ENCODE measurements around the gene HPCA.

HPCA gene

DNA sequence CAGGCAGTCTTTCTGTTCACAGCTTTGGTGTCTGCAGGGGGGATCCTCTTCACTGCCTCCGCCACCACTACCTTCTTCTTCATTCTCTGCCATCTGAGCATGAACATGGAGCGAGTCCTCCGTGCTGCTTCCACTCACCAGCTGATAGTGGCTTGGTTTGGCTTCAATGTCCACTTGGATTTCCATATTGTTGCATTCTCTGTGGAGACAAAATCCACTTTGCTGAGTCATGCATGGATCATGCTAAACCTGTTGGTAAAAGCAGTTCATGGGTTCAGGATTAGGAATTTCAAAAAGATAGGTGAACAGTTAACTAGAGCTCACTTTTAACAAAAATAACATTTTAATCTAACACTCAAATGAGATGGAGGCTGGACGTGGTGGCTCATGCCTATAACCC lies 50.8 kb downstream of the HPCA start:
- no peak for DNase-seq (ENCODE audit: low spot score)

DNA sequence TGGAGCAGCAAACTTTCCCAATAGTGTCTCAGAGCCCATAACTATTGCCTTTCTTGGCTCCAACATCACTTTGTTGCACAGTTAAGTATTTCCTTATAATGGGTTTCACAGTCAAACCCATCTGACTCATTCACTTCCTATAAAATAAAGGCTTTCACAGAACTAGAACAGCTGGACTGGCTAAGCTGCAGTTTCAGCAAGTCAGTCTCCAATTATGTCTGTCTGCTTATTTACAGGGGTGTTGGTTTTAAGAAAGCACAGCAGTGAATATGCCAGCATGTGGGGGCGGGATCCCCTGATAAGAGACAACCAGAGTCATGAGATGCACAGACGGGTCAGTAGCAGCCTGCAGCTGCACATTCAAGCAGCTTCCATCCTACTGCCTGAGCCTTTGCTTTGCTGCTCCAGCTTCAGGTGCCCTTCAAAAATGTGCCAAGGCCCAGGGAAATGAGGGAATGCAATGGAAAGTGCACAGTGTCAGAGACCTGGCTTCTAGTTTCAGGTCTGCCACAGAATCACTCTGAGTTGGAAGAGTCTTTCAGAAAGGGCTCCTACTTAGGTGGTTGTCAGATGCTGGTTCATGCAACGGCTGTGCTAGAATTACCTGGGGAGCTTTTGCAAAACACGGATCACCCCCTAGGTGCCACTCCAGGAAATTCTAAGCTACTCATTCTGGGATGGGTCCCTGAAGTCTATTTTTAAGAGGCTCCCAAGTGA lies 53.5 kb downstream of the HPCA start:
- DNase-seq (ENCODE audit: low spot score) = peak; percentile 69

DNA sequence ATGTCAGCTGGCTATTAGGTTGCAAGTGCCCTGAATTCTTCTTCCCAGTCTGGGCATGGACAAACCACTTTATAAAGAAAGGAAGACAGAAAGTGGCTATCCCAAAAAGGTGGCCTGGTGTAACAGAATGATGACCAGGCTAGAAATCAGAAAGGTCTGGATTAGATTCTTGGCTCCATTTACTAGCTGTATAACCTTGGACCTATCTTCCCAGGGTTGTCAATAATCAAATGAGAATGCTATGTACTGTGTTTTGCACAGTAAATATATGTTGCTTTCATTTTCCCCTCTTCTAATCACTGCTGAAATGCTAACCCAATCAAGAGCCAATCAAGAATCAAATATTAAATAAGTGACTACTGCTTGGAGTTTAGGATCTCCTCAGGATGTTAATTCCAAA lies 57.9 kb downstream of the HPCA start:
- DNase-seq (ENCODE audit: low spot score) = no peak
